GM19351 (cell line): Measurements from ENCODE around the gene GMEB2.
A peak's percentile ranks its signal among the peaks of the same experiment; 100 is the strongest.
"Not testable (repeated sequence)": the region's sequence is repeated elsewhere in the genome, so short reads cannot be mapped to it uniquely, and the experiment has no call there.

Source experiments
- ATAC-seq: cut with Tn5 transposase; IDR thresholded peaks from one replicate; pipeline ENCODE4 v1.9.1; 2021; ENCODE audit warnings: mild to moderate bottlenecking, moderate library complexity; ENCODE audit not compliant: unreplicated experiment

GMEB2 gene

GRCh38 chr20:63640686-63641085 lies 13.8 kb upstream of the GMEB2 start:
- ATAC-seq = not testable (repeated sequence)

DNA sequence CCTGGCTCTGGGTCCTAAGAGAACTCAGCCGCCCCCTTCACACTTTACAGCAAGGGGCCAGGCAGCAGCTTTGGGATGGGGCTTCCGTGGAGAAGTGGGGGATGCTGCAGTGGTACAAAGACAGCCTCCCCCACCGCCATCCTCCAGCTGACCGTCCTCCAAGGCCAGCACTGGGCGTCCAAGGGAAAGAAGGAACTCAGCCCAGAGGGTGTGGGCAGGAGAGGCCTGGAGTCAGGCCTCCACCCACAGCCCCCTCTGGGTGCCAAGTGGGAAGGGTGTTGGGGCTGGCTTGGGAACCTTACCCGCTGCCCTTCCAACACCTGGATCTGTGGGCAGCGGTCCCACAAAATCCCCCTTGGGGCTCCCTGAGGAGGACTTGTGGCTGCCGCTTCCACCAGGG lies 13.2 kb upstream of the GMEB2 start:
- ATAC-seq = no peak

- no peak for ATAC-seq
These were observed 12.4 kb upstream of the GMEB2 start for GRCh38 chr20:63639093-63639975.

DNA sequence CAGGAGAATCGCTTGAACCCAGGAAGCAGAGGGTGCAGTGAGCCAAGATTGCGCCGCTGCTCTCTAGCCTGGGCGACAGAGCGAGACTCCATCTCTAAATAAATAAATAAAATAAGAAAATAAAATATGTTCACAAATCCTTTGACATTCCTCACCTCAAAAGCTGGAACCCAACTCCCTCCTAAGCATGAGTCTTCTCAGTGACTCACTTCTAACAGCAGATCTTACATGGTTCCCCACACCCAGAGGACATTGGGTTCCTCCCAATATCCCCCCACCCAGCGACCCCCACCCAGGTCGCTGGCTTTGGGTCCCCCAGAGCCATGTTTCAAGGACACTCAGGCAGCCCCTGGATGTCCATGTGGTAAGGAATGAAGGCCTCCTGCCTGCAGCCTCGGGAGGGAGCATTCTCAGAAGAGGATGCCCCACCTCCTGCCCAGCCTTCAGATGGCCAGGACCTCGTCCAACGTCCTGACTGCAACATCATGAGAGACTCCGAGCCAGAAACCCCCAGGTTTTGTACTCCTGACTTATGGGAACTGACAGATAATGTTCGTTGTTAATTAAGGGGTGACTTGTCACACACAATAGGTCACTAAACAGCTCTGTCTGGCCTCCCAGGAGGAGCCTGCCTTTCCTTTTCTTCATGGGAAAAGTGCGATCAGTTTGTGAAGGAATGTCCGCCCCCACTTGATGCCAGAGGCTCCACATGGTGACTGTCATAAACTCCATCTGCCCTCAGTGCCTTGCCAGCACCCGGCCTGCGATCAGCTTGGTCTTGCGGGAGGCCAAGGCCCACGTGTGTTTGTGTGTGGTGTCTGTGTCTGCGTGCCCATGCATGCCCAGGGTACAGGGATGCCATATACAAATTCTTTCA lies 10.1 kb upstream of the GMEB2 start:
- no peak for ATAC-seq

GRCh38 chr20:63635431-63636141 lies 8.7 kb upstream of the GMEB2 start:
- peak; percentile 65 for ATAC-seq

DNA sequence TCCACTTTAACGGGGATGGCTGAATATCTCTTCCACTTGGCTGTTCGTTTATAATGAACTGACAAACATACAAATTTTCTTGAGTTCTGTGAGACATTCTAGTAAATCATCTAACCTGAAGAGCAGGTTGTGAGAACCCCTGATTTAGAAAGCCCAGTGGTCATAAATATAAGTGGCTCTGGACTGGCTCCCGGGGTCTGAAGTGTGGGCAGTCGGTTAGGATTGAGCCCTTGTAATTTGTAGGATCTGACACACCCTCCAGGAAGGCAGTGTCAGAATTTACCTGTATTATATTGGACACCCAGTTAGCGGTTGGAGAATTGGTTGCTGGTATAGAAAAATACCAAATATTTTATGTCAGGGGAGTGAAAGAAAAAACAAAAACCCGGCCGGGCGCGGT lies 6.8 kb upstream of the GMEB2 start:
- no peak for ATAC-seq

DNA sequence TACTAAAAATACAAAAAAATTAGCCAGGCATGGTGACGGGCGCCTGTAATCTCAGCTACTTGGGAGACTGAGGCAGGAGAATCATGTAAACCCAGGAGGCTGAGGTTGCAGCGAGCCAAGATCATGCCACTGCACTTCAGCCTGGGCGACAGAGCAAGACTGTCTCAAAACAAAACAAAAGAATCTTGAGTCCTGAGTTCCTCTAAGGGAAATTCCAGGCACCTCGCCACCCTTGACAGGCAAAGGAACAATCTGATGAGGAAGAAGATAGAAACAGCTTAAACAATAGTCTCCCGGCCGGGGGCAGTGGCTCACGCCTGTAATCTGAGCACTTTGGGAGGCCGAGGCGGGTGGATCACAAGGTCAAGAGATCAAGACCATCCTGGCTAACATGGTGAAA lies 4.5 kb upstream of the GMEB2 start:
- not testable (repeated sequence) for ATAC-seq

DNA sequence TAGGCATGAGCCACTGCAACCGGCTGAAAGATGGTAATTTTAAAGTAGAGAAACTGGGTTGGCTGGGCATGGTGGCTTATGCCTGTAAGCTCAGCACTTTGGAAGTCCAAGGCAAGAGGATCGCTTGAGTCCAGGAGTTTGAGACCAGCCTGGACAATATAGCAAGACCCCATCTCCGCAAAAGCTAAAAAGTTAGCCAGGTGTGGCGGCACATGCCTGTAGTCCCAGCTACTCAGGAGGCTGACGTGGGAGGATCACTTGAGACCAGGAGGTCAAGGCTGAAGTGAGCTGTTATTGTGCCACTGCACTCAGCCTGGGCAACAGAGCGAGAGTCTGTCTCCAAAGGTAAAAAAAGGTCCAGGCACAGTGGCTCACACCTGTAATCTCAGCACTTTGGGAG lies 4.1 kb upstream of the GMEB2 start:
- not testable (repeated sequence) for ATAC-seq

GRCh38 chr20:63628246-63628975 lies 1.5 kb upstream of the GMEB2 start:
- ATAC-seq = no peak

GRCh38 chr20:63627751-63628245 lies 897 bp upstream of the GMEB2 start:
- ATAC-seq = no peak

DNA sequence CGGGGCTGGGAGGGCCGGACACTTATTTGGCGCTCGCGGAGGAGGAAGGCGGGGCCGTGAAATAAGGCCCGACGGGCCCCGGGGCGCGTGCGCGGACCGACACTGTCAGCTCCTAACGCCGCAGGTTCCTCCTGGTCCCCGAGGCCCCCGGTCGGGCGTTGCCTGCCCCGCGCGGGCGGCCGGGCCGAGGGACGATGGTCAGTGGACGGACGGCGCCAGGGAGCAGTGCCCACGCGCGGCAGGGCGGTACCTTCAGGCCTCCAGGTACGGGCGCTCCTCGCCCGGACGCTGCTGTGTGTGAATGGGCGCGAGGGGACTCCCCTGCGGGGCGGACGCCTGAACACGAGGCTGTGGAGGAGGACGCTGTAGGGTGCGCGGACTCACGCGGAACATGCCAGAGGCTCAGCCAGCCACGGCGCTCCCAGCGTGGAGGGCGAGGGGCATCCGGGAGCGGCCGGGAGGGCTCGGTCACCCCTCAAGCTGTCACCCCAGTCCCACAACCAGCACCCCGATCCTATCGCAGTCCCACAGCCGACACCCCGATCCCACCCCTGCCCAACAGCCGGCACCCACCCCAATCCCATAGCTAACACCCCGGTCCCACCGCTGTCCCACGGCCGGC lies 339 bp upstream of the GMEB2 start:
- peak; percentile 76 for ATAC-seq

- no peak for ATAC-seq
These were observed 1.0 kb downstream of the GMEB2 start for GRCh38 chr20:63625771-63626423.

DNA sequence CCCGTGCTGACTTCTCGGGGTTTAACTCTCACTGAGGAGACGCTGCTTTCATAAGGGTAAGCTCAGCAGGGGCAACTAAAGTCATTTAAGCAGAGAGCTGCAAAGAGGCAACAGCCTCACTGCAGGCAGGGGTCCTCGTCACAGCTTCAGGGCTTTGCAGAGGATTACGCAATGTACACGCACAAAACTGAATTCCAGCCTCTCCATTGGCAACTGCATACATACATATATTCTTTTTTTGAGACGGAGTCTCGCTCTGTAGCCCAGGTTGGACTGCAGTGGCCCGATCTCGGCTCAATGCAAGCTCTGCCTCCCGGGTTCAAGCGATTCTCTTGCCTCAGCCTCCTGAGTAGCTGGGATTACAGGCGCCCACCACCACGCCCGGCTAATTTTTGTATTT lies 2.4 kb downstream of the GMEB2 start:
- ATAC-seq = no peak

GRCh38 chr20:63622732-63623131 lies 4.2 kb downstream of the GMEB2 start:
- no peak for ATAC-seq

GRCh38 chr20:63622096-63622495 lies 4.8 kb downstream of the GMEB2 start:
- no peak for ATAC-seq

DNA sequence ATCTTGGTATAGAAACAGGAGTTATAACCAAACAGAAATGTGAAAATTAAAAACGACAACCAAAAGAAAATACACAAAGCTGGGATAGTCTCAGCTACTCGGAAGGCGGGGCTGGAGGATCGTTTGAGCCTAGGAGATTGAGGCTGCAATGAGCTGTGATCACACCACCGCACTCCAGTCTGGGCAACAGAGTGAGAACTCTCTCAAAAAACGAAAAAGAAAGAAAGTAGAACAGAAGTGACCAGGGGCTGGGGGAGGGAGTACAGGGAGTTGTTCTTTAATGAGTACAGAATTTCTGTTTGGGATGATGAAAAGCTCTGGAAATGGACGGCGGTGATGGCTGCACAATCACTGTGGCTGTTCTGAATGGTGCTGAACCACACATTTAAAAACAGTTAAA lies 5.9 kb downstream of the GMEB2 start:
- ATAC-seq = no peak

GRCh38 chr20:63619505-63619904 lies 7.4 kb downstream of the GMEB2 start:
- ATAC-seq = no peak

GRCh38 chr20:63619086-63619485 lies 7.8 kb downstream of the GMEB2 start:
- ATAC-seq = no peak

DNA sequence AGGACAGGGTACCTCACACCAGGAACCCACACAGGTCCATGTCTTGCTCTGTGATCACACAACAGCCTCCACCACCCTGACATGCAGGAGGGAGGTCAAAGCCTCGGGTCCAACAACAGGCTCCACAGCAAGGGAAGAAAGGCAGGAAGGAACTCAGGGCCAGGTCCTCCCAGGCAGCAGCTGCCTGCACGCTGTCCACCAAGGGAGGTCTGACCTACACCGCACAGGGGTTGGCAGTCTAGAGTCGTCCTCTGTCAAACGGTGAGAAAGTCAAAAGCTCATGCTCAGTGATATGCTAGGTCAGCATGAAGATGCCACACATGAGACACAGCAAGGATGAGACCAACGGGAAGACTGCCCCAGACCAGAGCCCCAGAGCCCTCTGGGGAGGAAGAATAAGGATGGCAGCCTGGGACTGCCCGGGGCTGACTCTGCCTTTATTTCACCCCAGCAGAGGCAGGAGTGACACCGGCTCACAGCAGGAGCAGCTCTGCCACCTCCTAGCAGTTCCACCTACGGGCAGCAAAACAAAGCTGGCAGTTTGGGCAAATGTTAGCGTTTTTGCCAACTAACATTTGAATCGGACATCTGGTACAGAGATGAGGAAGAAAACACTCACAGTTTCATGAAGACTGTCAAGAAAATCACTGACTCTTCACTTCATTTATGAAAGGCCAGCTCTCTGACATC lies 8.5 kb downstream of the GMEB2 start:
- ATAC-seq = no peak
